H1 (cell line): ENCODE measurements around the gene KIF26B. TPM values are rescaled to one million over a fixed set of nuclear protein-coding genes. Genes with fewer than 3 reads are reported as not detected.

Source experiments
- CTCF ChIA-PET: fragments of 300-600 bp; sonication (Branson Sonifier 250); formaldehyde crosslinking; loops from one replicate; lab custom pipeline; 2021; ENCODE audit not compliant: partially characterized antibody; lab: Charles Lee
- POLR2A ChIA-PET: fragments of 300-600 bp; sonication (Branson Sonifier 250); formaldehyde crosslinking; loops from one replicate; lab custom pipeline; 2021; ENCODE audit warnings: inconsistent platforms; ENCODE audit not compliant: partially characterized antibody; lab: Charles Lee
- DNase-seq, 2 experiments: peaks; one replicate each; pipeline versions ENCODE4 v3.0.0 to v3.0.0-alpha.2; 2010 to 2022; ENCODE audit warnings: low spot score in 2 of 2, low read depth in 1 of 2, mixed read lengths in 1 of 2
- FAIRE-seq: peaks from 2 replicates; lab custom pipeline; 2011; peaks lifted over from hg19 to GRCh38; lab: Jason Lieb, UNC
- H2AFZ ChIP-seq: 2 replicates; pipeline ENCODE4 v1.8.1; 2012; ENCODE audit warnings: low read length, inconsistent platforms
- H2AK5ac ChIP-seq: 2 replicates; pipeline ENCODE4 v1.6.1; 2013; ENCODE audit warnings: low read depth, low read length
- H2BK120ac ChIP-seq: replicated peaks from 2 replicates; pipeline ENCODE3; 2013; ENCODE audit warnings: low read depth, low read length, inconsistent platforms
- H2BK12ac ChIP-seq: 2 replicates; pipeline ENCODE4 v1.6.1; 2013; ENCODE audit warnings: low read depth, low read length
- H2BK15ac ChIP-seq: 2 replicates; pipeline ENCODE4 v1.6.1; 2013; ENCODE audit warnings: low read length
- H2BK20ac ChIP-seq: 2 replicates; pipeline ENCODE4 v1.6.1; 2013; ENCODE audit warnings: low read length
- H2BK5ac ChIP-seq: 2 replicates; pipeline ENCODE4 v1.6.1; 2013; ENCODE audit warnings: low read depth, low read length
- H3K14ac ChIP-seq: 2 replicates; pipeline ENCODE4 v1.6.1; 2013; ENCODE audit warnings: inconsistent platforms; ENCODE audit not compliant: insufficient read length
- H3K18ac ChIP-seq: 2 replicates; pipeline ENCODE4 v1.6.1; 2013; ENCODE audit warnings: low read length; ENCODE audit errors: extremely low read depth
- H3K23ac ChIP-seq: 2 replicates; pipeline ENCODE4 v1.6.1; 2013; ENCODE audit warnings: inconsistent platforms; ENCODE audit not compliant: insufficient read length
- H3K23me2 ChIP-seq: 2 replicates; pipeline ENCODE4 v1.6.1; 2013; ENCODE audit warnings: low read depth, low read length
- H3K27ac ChIP-seq: 2 replicates; pipeline ENCODE4 v1.6.1; 2011; ENCODE audit warnings: low read depth, low read length, inconsistent platforms
- H3K27me3 ChIP-seq, 4 experiments: replicated peaks in 1 of 4; 1 replicate in 1 of 4; 2 replicates in 3 of 4; pipeline versions ENCODE4 v1.6.1 to v1.8.1; 2011 to 2013; ENCODE audit warnings: low read length in 3 of 4, mild to moderate bottlenecking in 3 of 4, inconsistent platforms in 2 of 4, mixed read lengths in 2 of 4, moderate library complexity in 1 of 4; ENCODE audit not compliant: control insufficient read depth in 3 of 4, insufficient read depth in 3 of 4; ENCODE audit errors: extremely low read depth in 1 of 4
- H3K36me3 ChIP-seq, 4 experiments: 2 replicates each; pipeline versions ENCODE4 v1.6.1 to v1.8.1; 2011 to 2013; ENCODE audit warnings: mild to moderate bottlenecking in 4 of 4, low read length in 3 of 4, moderate library complexity in 2 of 4, control low read depth in 1 of 4, inconsistent platforms in 1 of 4; ENCODE audit not compliant: insufficient read depth in 4 of 4, control insufficient read depth in 2 of 4
- H3K4ac ChIP-seq: replicated peaks from 2 replicates; pipeline ENCODE3; 2013; ENCODE audit warnings: low read length, low read depth, mixed read lengths, inconsistent platforms; ENCODE audit not compliant: insufficient read length
- H3K4me1 ChIP-seq, 4 experiments: replicated peaks in 1 of 4; 1 replicate in 1 of 4; 2 replicates in 3 of 4; pipeline versions ENCODE4 v1.6.1 to v1.8.1; 2011 to 2013; ENCODE audit warnings: low read length in 3 of 4, inconsistent platforms in 2 of 4, mixed read lengths in 1 of 4; ENCODE audit not compliant: insufficient read depth in 4 of 4, control insufficient read depth in 3 of 4
- H3K4me2 ChIP-seq, 2 experiments: 2 replicates each; pipeline versions ENCODE4 v1.6.1 to v1.8.1; 2011 to 2013; ENCODE audit warnings: low read depth in 2 of 2, low read length in 2 of 2, control low read depth in 1 of 2, inconsistent platforms in 1 of 2, mild to moderate bottlenecking in 1 of 2; ENCODE audit not compliant: insufficient read depth in 1 of 2
- H3K4me3 ChIP-seq, 4 experiments: fragments of 200-600, 300-600 bp in 1 of 4; sonication (generic), shearing (Covaris generic), sonication (Bioruptor Twin) in 1 of 4; 2 replicates each; pipeline versions ENCODE4 v1.5.1 to v1.8.1; 2011 to 2016; ENCODE audit warnings: low read length in 4 of 4, low read depth in 3 of 4, control low read depth in 2 of 4, inconsistent platforms in 2 of 4, mild to moderate bottlenecking in 2 of 4, mixed read lengths in 1 of 4, moderate library complexity in 1 of 4; ENCODE audit not compliant: insufficient read depth in 2 of 4; ENCODE audit errors: extremely low read depth in 1 of 4
- H3K56ac ChIP-seq: replicated peaks from 2 replicates; pipeline ENCODE3; 2013; ENCODE audit warnings: low read depth, mild to moderate bottlenecking, mixed read lengths, low read length, inconsistent platforms; ENCODE audit not compliant: insufficient read length
- H3K79me1 ChIP-seq: 2 replicates; pipeline ENCODE4 v1.6.1; 2013; ENCODE audit warnings: low read depth, low read length, control low read depth
- H3K79me2 ChIP-seq, 2 experiments: 2 replicates each; pipeline versions ENCODE4 v1.6.1 to v1.8.1; 2012 to 2013; ENCODE audit warnings: low read length in 2 of 2, mild to moderate bottlenecking in 2 of 2, inconsistent platforms in 1 of 2; ENCODE audit not compliant: insufficient read depth in 2 of 2, control insufficient read depth in 1 of 2
- H3K9ac ChIP-seq, 4 experiments: replicated peaks in 1 of 4; 1 replicate in 1 of 4; 2 replicates in 3 of 4; pipeline versions ENCODE4 v1.6.1 to v1.8.1; 2011 to 2013; ENCODE audit warnings: low read depth in 3 of 4, low read length in 3 of 4, control low read depth in 2 of 4, mild to moderate bottlenecking in 2 of 4, moderate library complexity in 2 of 4, inconsistent platforms in 1 of 4; ENCODE audit errors: extremely low read depth in 1 of 4
- H3K9me3 ChIP-seq, 2 experiments: 2 replicates each; pipeline versions ENCODE4 v1.6.1 to v1.8.1; 2012 to 2013; ENCODE audit warnings: mild to moderate bottlenecking in 2 of 2, moderate library complexity in 2 of 2, control low read depth in 1 of 2, inconsistent platforms in 1 of 2, low read depth in 1 of 2, low read length in 1 of 2, mixed read lengths in 1 of 2; ENCODE audit not compliant: insufficient read depth in 2 of 2
- H4K20me1 ChIP-seq, 2 experiments: replicated peaks in 1 of 2; 2 replicates each; pipeline versions ENCODE3 to v1.8.1; 2011 to 2013; ENCODE audit warnings: inconsistent platforms in 2 of 2, low read length in 2 of 2, mild to moderate bottlenecking in 1 of 2; ENCODE audit not compliant: insufficient read depth in 2 of 2, control insufficient read depth in 1 of 2
- H4K5ac ChIP-seq: 2 replicates; pipeline ENCODE4 v1.6.1; 2013; ENCODE audit warnings: low read length, low read depth, mixed read lengths, inconsistent platforms; ENCODE audit not compliant: insufficient read length
- H4K8ac ChIP-seq: 2 replicates; pipeline ENCODE4 v1.8.0; 2013; ENCODE audit warnings: mild to moderate bottlenecking, moderate library complexity, low read length, inconsistent platforms; ENCODE audit not compliant: insufficient read depth; ENCODE audit errors: extremely low read depth
- H4K91ac ChIP-seq: replicated peaks from 2 replicates; pipeline ENCODE3; 2013; ENCODE audit warnings: low read length, mixed read lengths, inconsistent platforms; ENCODE audit not compliant: insufficient read length
- EZH2 ChIP-seq: fragments of 200-600 bp; sonication (generic); IDR thresholded peaks from 2 replicates; pipeline ENCODE4 v1.7.1; 2012; ENCODE audit warnings: low read depth, mild to moderate bottlenecking, moderate library complexity, low read length, inconsistent platforms; ENCODE audit not compliant: severe bottlenecking
- SP1 ChIP-seq: IDR thresholded peaks from 2 replicates; pipeline ENCODE4 v1.6.1; 2011; ENCODE audit warnings: low read depth, low read length
- WGBS, 2 experiments: shearing (Covaris generic) in 1 of 2; methylation state at CpG; one replicate each; pipeline versions ENCODE4 v1.1.6 to v1.1.7; 2013 to 2015; ENCODE audit warnings: low lambda C conversion rate in 2 of 2, mixed read lengths in 2 of 2, inconsistent platforms in 1 of 2, low coverage in 1 of 2, missing lambda C conversion rate in 1 of 2; ENCODE audit not compliant: insufficient replicate concordance in 2 of 2, insufficient coverage in 1 of 2, insufficient read length in 1 of 2; ENCODE audit errors: extremely low coverage in 1 of 2, missing lambda C conversion rate in 1 of 2; 5-methylcytosine and 5-hydroxymethylcytosine counted together
- polyA plus RNA-seq, 7 experiments: library from polyadenylated mRNA; depleted of rRNA in 3 of 7; stranded (reverse) in 5 of 7; unstranded in 2 of 7; fragments of >200 nt in 5 of 7; fragments of 200-250 nt in 2 of 7; gene quantifications; 1 replicate in 5 of 7; 2 replicates in 1 of 7; 4 replicates in 1 of 7; pipeline versions ENCODE4 v1.2.1 to v1.2.3, GENCODE V29; 2011 to 2013; ENCODE audit warnings: missing spikeins in 2 of 7, mixed read lengths in 2 of 7
- total RNA-seq: library from RNA; stranded (reverse); fragmentation: NEBNext Ultra II Directional; extraction: Animal tissue kit (Norgen Biotek cat#: 25700); gene quantifications from 2 replicates; pipeline ENCODE4 v1.2.1, GENCODE V29; 2021

The KIF26B gene
- total and polyA plus RNA-seq, 2 of the 8 experiments (the other 6 are each of a cell fraction or from before 2014, with no cell fraction given): 0.06 to 0.28 TPM

DNA sequence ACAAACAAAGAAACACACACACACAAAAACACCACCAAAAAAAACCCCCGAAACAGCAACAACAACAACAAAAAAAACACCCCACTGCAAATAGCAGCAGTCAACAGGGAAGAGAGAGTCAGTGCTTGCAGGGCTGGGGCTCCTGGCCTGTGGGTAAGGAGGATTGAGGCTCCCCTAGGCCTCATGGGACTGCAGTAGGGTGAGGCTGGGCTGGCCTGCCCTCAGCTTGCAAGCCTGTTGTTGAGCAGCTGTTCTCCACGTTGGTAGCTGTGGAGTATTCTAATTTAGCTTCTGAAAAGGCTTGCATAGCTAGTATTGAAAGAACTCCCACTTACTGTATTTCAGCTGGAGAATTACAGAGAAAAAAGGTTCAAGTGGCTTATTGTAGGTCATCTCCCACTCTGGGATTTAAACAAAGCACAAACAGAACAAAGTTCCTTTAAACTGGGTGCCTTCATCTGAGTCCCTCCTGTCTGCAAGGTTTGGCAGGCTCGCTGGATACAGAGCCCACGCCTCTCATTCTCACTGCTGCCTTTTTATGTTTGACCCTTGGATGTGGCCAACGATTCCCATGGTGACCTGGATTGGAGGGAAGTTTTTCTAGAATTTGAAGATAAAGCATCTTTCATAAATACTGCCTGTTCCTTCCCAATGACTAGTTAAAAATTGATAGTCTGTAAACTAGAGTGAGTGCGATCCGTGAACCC lies 247.2 kb downstream of the KIF26B start:
- Histone ChIP-seq H3K36me3 (no peaks in the 10 kb centered on the region), H2AK5ac (no peak overlapping the region), H3K4me1 (no peaks in the 10 kb centered on the region; a peak in 1 of 7 replicates), H3K23ac (no peak overlapping the region), H4K8ac (no peak overlapping the region), H2BK15ac (no peak overlapping the region), H3K9ac (no peak overlapping the region), H3K56ac (no peak overlapping the region), H2BK120ac (no peak overlapping the region), H3K79me1 (no peaks in the 10 kb centered on the region), H3K9me3 (no peaks in the 10 kb centered on the region), H3K14ac (no peak overlapping the region), H3K18ac (no peak overlapping the region), H3K27ac (no peak overlapping the region), H3K4me3 (no peak overlapping the region), H4K20me1 (no peaks in the 10 kb centered on the region), H2BK12ac (no peak overlapping the region), H3K27me3 (no peaks in the 10 kb centered on the region), H3K23me2 (no peaks in the 10 kb centered on the region), H4K91ac (no peak overlapping the region), H3K79me2 (no peaks in the 10 kb centered on the region), H2AFZ (peak overlapping the region; percentile 95), H3K4me2 (no peak overlapping the region), H3K4ac (no peak overlapping the region), H2BK5ac (no peak overlapping the region), H2BK20ac (no peak overlapping the region), H4K5ac (no peak overlapping the region)
- WGBS, 2 experiments: 86% methylated on average over 7 of the region's 7 CpGs; no CpG with 5 or more reads in 1 of the 2 experiments
- FAIRE-seq (no peak), DNase-seq (no peak)
- ChIA-PET POLR2A (no interaction called here), CTCF (interaction anchor here (1.0 kb wide), 1 partner anchor 9 kb away, joined by 5 read pairs; no protein-coding TSS in a partner anchor)
- TF ChIP-seq EZH2: no peak
- TF ChIP-seq SP1: no peak
